DMS114 treated with DMSO at 0.1 percent for 48 hours (cell line): ENCODE data around the gene LDLRAD4.

Experiments
- DNase-seq: peaks from one replicate; lab custom pipeline; 2025; ENCODE audit not compliant: unreplicated experiment; lab: John Stamatoyannopoulos, UW

Gene LDLRAD4

GRCh38 chr18:13218368-13218991 is at the start of gene LDLRAD4:
Gene LDLRAD4 (plus strand): TSS chr18:13218760.
- DNase-seq = no peak

- no peak for DNase-seq
These were observed 44.9 kb upstream of the LDLRAD4 start for GRCh38 chr18:13173578-13174145.

GRCh38 chr18:13175266-13175665 is 43.3 kb upstream of the LDLRAD4 start:
- no peak for DNase-seq

GRCh38 chr18:13175754-13176210 is 42.8 kb upstream of the LDLRAD4 start:
- DNase-seq = no peak

GRCh38 chr18:13176847-13177246 is 41.7 kb upstream of the LDLRAD4 start:
- DNase-seq = no peak

- DNase-seq = no peak
These were observed 40.4 kb upstream of the LDLRAD4 start for GRCh38 chr18:13178197-13178596.

GRCh38 chr18:13178976-13179375 is 39.6 kb upstream of the LDLRAD4 start:
- DNase-seq = no peak

- DNase-seq = no peak
These were observed 38.9 kb upstream of the LDLRAD4 start for GRCh38 chr18:13179566-13180113.

- no peak for DNase-seq
These were observed 37.8 kb upstream of the LDLRAD4 start for GRCh38 chr18:13180614-13181375.

- DNase-seq = no peak
These were observed 36.8 kb upstream of the LDLRAD4 start for GRCh38 chr18:13181765-13182164.

GRCh38 chr18:13183359-13183758 is 35.2 kb upstream of the LDLRAD4 start:
- DNase-seq = no peak

- no peak for DNase-seq
These were observed 34.8 kb upstream of the LDLRAD4 start for GRCh38 chr18:13183790-13184189.

- no peak for DNase-seq
These were observed 34.2 kb upstream of the LDLRAD4 start for GRCh38 chr18:13184396-13184795.

GRCh38 chr18:13185675-13186198 is 32.8 kb upstream of the LDLRAD4 start:
- DNase-seq = no peak

GRCh38 chr18:13186687-13187086 is 31.9 kb upstream of the LDLRAD4 start:
- no peak for DNase-seq

- DNase-seq = no peak
These were observed 31.1 kb upstream of the LDLRAD4 start for GRCh38 chr18:13187498-13187897.

GRCh38 chr18:13191031-13191430 is 27.5 kb upstream of the LDLRAD4 start:
- no peak for DNase-seq

GRCh38 chr18:13191779-13192178 is 26.8 kb upstream of the LDLRAD4 start:
- no peak for DNase-seq

GRCh38 chr18:13192970-13193369 is 25.6 kb upstream of the LDLRAD4 start:
- no peak for DNase-seq

- no peak for DNase-seq
These were observed 24.3 kb upstream of the LDLRAD4 start for GRCh38 chr18:13194239-13194638.

- DNase-seq = no peak
These were observed 19.9 kb upstream of the LDLRAD4 start for GRCh38 chr18:13198701-13199100.

- DNase-seq = no peak
These were observed 19.4 kb upstream of the LDLRAD4 start for GRCh38 chr18:13199169-13199568.
